HG03103 (cell line): ENCODE results near the gene CDH15.
A peak's percentile ranks its signal among the peaks of the same experiment; 100 is the strongest.

ENCODE experiments used
- ATAC-seq: cut with Tn5 transposase; IDR thresholded peaks from one replicate; pipeline ENCODE4 v1.9.1; 2021; ENCODE audit warnings: low read depth; ENCODE audit not compliant: unreplicated experiment

CDH15 gene, protein sequence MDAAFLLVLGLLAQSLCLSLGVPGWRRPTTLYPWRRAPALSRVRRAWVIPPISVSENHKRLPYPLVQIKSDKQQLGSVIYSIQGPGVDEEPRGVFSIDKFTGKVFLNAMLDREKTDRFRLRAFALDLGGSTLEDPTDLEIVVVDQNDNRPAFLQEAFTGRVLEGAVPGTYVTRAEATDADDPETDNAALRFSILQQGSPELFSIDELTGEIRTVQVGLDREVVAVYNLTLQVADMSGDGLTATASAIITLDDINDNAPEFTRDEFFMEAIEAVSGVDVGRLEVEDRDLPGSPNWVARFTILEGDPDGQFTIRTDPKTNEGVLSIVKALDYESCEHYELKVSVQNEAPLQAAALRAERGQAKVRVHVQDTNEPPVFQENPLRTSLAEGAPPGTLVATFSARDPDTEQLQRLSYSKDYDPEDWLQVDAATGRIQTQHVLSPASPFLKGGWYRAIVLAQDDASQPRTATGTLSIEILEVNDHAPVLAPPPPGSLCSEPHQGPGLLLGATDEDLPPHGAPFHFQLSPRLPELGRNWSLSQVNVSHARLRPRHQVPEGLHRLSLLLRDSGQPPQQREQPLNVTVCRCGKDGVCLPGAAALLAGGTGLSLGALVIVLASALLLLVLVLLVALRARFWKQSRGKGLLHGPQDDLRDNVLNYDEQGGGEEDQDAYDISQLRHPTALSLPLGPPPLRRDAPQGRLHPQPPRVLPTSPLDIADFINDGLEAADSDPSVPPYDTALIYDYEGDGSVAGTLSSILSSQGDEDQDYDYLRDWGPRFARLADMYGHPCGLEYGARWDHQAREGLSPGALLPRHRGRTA

DNA sequence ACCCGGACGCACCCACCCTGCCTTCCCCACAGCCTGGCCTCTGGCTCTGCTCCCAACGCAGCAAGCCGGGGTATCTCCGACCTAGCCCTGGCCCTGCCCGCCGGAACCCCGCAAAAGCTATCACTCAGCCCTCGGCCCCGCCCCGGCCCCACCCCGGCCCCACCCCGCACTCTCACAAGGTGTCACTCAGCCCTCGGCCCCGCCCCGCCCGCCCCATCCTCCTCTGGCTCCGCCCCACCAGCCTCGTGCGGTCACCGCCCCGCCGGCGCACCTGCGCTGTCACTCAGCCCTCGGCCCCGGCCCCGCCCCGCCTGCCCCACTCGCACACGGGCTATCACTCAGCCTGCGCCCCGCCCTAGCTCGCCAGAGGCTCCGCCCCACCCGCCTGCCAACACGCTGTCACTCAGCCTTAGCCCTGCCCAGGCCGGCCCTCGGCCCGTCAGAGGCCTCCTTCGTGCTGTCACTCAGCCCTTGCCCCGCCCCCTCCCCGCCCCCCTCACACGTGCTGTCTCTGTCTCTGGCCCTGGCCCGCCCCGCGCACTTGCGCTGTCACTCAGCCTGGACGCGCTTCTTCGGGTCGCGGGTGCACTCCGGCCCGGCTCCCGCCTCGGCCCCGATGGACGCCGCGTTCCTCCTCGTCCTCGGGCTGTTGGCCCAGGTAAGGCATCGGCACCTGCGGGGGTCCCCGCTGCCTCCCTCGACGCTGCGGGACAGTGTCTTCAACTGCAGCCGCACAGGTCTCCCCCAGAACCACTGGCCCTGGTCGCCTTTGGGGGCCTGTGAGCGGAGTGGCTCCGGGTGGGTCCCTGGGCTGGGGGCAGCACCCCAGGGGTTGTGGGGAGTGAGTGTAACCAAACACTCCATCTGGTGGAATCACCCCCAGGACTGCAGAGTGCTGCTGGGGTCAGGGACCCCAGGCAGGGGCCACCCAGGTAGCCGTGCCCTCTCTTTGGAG is at the start of gene CDH15:
CDH15 (plus strand) TSS at position 533 of the 955 bp plus-strand sequence; CDS start at position 617, 84 bp downstream.
- ATAC-seq = peak; percentile 91

DNA sequence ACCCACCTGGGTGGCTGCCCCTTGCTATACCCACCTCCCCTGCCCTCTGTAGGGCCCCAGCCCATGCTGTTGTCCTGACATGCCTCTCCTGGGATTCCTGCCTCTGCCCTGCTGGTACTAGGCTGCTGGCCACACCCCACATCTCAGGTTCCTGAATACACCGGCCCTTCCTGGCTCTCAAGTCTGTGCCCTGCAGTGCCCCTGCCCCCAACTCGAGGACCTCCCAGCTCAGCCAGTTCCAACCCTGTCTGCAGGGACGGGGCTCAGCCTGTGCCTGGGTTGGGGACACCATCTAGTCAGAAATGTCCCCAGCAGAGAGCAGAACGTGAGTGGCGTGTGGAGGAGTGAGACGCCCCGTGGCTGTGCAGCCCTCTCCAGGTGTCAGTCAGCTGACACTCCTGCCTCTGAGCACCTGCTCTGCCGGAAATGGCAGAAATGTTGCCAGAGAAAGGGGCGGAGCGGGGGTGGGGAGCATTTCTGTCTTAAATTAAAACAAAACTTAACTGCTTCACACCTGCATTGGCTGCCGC is 49.2 kb upstream of the CDH15 start:
- no peak for ATAC-seq

DNA sequence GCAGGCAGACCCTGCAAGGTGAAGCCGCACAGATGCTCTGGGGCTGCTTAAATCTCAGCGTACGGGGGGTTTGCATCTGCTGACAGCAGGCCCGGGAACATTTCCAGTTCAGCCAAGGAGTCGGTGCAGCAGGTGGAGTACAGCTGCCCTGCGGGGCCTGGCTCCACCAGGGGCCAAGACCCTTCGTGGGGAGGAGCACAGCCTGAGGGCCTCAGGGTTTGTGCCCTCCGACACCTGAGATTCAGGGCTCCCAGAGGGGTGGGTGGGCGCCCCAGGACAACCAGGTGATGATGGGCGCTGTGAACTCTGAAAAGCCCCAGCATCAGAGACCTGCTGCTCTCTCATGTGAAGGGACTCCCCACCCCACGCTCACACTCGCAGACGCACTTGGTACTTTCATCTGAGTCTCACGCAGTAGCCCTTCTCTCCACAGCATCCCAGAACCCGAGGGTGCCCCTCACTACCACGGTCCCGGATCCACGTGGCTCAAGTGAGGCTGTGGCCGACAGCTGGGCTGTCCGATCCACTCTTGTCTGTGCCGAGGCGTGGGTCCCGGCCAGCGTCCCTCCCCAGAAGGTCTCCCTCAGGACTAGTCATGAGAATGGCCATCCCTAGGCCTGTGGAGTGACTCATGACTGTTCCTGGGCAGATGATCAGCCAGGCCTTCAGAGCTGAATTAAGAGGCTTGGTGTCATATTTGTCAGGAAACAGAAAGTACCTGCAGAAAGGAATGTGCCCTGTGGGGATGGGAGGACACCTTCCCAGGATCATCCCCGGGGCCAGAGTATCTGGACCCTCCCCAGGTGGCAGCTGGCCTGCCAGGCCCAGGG is 48.3 kb upstream of the CDH15 start:
- no peak for ATAC-seq

DNA sequence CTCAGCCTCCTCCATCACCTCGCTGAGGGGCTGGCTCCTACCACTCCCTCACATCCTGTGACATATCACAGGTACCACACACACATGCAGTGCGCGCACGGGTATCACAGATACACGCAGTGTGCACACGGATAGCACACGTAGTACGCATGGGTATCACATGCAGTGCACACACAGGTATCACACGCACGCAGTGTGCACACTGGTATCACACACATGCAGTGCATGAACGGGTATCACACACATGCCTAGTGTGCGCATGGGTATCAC is 47.8 kb upstream of the CDH15 start:
- ATAC-seq = no peak

DNA sequence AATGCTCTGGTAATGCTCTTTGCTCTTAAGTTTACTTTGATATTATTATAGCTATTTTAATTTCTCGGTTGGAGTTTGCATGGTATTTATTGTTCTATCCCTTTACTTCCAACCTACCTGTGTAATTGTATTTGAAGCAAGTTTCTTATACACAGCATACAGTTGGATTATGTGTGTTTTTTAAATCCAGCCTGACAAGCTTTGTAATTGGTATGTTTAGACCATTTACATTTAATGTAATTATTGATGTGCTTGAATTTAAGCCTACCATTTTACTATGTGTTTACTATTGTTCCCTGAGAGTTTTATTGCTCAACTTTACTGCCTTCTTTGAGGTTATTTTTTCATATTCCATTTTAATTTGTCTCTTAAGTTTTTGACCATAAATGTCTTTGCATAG is 42.2 kb upstream of the CDH15 start:
- no peak for ATAC-seq

DNA sequence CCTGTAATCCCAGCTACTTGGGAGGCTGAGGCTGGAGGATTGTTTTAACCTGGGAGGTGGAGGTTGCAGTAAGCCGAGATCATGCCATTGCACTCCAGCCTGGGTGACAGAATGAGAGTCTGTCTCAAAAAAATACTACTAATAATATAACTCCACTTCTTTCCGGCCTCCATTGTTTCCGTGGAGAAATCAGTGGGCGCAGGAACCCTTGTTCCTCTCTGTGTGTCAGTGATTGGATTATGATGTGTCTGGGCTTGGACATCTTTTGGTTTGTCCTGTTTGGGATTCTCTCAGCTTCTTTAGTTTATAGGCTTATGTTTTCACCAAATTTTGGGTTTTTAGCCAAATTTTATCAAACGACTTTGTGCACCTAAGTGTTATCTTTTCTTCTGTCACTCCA is 41.1 kb upstream of the CDH15 start:
- ATAC-seq = no peak

DNA sequence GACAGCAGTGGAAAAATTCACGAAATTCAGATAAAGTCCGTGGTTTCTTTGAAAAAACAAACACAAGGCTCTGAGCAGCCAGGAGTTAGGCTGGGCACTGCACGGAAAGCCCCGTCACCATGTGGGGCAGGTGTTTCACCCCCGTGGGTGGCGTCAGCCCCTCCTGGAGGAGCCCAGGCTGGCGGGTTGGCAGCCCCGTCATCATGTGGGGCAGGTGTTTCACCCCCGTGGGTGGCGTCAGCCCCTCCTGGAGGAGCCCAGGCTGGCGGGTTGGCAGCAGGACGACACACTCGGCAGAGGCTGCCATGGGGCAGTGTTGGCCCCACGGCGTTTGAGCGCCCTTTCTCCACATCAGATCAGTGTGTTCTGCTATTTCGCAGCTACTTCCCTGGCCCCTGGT is 39.8 kb upstream of the CDH15 start:
- ATAC-seq = no peak

DNA sequence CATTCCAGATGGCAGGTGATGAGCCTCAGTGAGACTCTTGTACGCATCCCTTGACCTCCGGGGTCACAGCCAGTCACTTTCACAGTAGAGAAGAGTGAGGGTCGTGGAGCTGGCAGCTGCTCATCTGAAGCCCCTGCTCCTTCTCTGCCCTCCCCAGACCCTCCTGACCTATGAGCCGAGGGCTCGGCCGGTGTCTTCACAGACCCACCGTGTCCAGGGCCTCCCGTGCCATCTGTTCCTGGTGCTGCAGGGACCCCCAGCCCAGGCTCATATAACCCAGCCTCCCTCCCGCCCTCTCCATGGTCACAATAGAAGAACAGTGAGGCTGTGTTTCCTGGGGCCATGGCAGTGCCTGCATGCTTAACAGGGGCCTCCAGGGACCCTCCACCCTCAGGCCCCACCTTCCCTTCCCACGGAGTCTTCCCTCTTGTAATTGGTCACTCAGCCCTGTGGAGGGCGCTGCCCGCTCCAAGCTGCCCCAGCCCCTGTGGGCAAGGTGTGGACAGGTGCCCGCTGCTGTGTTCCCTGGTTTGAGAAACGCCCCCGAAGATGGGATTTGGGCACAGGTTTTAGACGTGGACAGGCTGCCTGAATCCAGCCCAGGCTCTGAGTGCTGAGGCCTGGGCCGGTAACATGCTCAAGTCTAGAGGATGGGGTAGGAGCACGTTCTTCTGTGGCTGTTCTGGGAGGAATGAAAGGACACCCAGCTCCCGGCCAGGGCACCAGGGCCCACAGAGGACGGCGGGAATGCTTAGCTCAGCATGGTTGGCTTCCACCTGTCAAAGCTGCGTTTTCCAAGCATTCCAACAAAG is 39.1 kb upstream of the CDH15 start:
- no peak for ATAC-seq

DNA sequence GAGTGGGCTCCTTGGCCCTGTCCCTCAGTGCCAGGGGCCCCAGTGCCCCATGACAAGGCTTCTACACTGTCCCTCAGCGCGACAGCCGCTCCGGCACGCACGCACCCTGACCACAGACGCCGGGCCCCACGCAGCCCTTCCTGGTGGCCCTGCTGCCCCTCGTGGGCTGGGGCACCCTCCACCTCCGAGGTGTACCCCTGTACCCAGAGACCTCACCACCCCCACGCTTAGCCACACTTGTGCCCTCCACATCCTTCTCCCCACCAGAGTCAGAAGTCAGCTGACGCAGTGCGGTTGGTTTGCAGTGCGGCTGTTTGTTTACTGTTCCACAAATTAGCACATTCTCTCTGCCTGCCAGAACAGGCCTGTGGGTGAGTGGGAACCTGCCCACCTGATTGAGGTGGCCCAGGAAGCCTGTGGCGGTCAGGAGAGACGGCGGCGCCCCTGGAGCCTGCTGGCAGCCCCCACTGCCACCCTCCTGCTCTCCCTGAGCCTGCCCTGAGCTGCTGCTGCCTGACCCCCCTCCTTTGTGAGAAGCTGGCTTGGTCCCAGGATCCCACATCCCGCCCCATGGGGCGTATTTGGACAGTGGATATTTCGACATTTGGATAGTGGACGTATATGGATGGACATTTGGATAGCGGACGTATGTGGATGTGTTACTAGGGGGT is 38.0 kb upstream of the CDH15 start:
- no peak for ATAC-seq

DNA sequence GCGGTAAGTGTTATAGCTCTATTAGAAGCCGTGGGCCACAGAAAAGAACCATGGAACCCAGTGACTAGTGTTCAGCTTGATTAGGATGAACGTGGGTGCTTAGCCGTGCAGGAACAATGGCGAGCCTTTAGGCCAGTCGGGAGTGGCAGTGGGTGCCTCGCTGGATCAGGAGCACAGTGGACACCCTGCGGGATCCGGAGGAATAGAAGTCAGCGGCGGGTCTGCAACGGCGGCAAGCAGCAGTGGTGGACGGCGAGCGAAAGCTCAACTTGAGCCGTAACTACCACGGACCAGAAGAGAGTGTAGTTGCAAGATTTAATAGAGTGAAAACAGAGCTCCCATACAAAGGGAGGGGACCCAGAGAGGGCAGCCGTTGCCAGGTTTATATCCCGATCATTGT is 37.3 kb upstream of the CDH15 start:
- no peak for ATAC-seq

DNA sequence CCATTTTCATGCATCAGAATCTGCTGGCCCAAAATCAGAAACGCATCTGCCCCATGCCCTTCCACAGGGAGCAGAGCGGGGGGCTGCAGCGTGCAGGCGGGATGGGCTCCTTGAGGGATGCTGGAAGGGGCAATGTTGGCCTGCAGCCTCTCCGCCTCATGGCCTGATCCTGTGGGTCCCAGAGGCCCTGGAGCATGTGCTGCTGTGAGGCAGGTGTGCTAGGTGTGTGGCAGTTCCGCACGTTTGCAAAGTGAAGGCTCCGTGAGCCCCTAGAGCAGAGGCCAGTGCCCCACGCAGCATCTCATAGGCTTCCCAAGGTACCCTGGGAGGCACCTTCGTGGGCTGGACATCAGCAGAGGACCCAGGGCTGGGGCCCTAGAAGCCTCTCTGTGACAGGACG is 36.4 kb upstream of the CDH15 start:
- no peak for ATAC-seq

DNA sequence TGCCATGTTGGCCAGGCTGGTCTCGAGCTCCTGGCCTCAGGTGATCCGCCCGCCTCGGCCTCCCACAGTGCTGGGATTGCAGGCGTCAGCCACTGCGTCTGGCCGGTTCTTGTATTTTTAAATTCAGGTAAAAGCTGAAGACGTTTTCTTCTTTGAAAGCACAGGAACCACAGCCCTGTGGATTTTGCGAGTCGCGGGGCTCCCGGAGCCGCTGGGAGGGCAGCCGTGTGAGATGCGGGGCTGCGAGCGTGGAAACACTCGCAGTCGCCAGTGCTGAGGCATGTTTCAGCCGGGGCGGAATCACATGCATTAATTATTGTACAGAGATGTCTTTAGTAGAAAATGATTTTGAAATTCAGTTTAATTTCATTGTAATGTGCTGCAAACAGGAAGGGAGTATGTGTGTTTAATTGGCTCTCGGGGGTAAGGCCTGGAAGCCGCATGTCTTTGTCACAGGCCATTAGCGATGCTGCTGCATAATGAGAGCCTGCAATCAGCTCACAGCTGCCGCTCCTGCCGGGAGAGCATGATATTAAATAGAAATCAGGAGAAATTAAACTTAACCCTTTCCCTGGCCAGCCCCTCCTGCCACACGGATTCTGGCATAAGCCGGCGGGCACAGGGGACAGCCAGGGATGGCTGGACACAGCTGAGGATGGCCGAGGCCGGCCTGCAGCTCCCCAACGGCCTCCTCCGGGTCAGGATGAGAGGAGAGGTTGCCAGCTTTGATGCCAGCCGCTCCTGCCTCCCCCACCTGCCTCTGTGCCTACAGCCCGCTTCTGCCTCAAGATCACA is 35.4 kb upstream of the CDH15 start:
- no peak for ATAC-seq

DNA sequence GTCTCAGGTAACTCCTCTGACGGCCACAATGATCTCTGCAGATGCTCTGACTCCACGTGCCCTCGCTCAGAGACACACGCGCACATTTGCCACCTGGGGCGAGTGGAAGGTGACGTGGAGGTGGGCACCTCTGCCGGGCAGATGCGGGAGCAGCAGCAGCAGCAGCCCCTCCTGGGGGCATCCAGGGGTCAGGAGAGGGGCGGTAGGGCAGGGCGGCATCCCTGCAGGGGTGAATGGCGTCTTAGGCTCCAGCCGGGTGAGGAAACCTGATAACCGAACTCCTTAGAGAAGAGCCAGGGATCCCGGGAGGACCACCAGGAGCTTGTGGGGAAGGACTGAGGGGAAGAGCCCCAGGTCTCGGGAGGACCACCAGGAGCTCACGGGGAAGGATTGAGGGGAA is 34.6 kb upstream of the CDH15 start:
- ATAC-seq = no peak

DNA sequence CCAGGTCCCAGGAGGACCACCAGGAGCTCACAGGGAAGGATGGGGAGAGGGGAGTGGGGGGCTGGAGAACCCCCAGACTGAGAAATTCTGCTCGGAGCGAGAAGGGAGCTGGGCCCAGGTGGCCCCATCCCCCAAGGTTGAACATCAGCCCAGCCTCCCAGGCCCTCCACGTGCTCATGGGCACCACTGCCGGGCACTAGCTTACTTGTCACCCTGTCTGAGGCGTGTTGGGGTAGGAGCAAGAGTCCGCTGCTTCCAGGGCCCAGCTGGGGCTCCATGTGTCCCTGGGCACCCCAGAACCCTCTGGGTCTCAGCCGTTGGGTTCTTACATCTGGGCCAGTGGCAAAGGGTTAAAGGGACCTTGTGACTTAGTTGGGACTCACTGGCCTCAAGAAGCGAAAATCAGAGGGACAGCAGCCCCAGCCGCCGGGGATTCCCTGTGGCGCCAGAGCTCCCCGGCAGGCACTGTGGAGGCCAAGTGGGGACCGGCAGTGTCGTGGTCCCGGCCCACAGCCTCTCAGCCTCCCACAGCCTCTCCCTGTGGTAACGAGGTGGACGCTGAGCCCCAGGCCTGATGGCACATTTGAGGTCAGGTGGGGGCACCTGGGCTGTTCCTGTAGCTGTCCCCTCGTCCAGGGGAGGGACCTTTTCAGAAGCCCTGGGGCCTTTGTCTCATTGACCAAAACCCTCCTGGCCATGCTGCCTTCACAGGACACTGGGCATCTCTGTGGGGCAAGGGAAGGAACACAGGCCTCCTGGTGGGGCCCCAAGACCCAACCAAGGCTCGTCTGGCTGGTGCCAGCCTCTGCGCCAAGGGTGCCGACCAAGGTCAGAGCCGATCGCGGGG is 33.7 kb upstream of the CDH15 start:
- no peak for ATAC-seq

DNA sequence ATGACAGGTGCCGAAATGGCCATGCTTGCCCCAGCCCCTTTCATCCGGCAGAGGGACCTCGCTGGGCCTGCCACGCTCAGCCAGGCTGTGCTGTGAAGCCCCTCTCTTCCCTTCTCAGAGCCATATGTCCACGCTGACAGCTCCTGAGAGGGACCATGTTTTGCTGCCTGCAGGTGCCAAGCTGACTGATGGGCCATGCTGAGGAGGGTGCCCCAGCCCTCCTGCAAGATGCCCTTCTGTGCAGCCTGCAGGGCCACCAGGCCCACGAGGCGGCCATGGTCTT is 33.1 kb upstream of the CDH15 start:
- ATAC-seq = no peak

DNA sequence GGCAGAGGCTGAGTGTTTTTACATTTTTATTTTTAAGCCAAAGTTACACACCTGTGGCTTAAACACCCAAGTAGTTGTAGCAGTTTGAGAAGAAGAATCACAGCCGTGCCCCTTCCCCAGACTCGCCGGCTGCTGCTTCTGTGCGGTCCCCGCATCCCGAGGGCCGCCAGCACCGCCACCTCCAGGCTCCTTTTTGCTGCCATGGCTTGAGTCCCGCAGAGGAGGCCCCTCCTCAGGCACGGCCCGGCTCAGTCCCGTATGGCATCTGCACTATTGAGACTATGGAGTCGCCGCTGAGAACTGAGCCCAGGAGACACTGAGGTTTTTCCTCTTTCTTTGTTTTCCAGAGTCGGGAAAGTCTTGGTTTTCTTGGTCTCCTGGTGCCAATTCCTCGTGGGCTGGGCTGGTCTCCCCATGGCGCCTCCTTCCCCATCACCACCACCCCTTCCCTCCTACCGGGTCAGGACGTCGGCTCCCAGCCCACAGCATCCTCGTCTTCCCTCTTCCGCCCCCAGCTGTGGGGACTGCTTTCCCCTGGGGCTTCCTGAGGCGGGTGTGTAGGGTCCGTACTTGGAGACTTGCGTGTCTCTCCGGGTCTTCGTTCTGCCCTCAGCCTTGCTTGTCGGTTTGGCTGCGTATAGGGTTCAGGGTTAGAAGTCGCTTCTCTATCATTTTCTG is 32.6 kb upstream of the CDH15 start:
- no peak for ATAC-seq
